Spleen (tissue), 7 donors: ENCODE measurements around the gene FGF14.

ENCODE experiments used
- POLR2A ChIP-seq, 3 donors: fragments of 450-650 bp; IDR thresholded peaks; one replicate each; pipeline ENCODE4 v1.5.1; 2017; ENCODE audit warnings: antibody characterized with exemption in 3 of 3, mild to moderate bottlenecking in 1 of 3
- TF ChIP-seq, protein P1 (sequence below), 11 experiments: fragments of 200-600 bp in 7 of 11; fragments of 450-650 bp in 4 of 11; sonication (generic) in 4 of 11; IDR thresholded peaks in 8 of 11; conservative IDR thresholded peaks in 3 of 11; 1 replicate in 7 of 11; 2 replicates in 4 of 11; pipeline versions ENCODE4 v1.4.0 to v1.8.0; 2016 to 2021; ENCODE audit warnings: antibody characterized with exemption in 11 of 11, inconsistent platforms in 4 of 11, mild to moderate bottlenecking in 1 of 11
- donor health status: DM: no; HTN: no; CAD: no; lungs with moderate emphysema.
- donor health status: DM: no; HTN: no; CAD: no.
- donor health status: DM: no; HTN: no; CAD: no.

DNA sequence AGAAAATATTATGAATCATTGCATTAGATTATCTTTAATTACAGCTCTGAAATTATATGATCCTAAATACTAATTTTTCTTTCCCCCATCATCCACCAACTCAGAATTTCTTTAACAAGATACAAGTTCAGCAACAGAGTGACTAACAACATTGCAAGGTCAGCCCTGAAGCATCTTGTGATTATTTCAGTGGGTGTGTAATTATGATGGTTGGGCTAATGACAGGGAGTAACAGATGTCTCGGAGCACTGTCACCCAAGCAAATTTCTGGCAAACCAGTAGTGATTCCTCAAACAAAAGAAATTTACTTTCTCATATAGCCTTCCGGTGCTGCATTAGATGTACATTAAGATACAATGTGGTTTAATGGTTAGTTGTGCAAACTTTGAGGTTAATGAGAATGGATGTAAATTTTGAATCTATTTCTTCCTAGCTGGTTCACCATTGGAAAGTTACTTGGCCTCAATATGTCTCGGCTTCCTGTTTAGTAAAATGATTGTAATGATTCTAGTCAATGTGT, 710.4 kb downstream of the FGF14 start:
- TF ChIP-seq POLR2A (IDR thresholded peaks at IDR 0.05), result no peak
- TF ChIP-seq, protein P1, sequence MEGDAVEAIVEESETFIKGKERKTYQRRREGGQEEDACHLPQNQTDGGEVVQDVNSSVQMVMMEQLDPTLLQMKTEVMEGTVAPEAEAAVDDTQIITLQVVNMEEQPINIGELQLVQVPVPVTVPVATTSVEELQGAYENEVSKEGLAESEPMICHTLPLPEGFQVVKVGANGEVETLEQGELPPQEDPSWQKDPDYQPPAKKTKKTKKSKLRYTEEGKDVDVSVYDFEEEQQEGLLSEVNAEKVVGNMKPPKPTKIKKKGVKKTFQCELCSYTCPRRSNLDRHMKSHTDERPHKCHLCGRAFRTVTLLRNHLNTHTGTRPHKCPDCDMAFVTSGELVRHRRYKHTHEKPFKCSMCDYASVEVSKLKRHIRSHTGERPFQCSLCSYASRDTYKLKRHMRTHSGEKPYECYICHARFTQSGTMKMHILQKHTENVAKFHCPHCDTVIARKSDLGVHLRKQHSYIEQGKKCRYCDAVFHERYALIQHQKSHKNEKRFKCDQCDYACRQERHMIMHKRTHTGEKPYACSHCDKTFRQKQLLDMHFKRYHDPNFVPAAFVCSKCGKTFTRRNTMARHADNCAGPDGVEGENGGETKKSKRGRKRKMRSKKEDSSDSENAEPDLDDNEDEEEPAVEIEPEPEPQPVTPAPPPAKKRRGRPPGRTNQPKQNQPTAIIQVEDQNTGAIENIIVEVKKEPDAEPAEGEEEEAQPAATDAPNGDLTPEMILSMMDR (IDR thresholded peaks at IDR 0.05 in 8 of 11, conservative IDR thresholded peaks at IDR 0.05 in 3 of 11), result no peak
